Loucy (cell line): ENCODE measurements around the gene SLC31A2.

Experiments used
- EZH2phosphoT487 ChIP-seq: fragments of 200-600 bp; IDR thresholded peaks from 2 replicates; pipeline ENCODE4 v1.6.1; 2018; ENCODE audit warnings: antibody characterized with exemption, mild to moderate bottlenecking, moderate library complexity, borderline replicate concordance
- TF ChIP-seq, protein P1 (sequence below): fragments of 200-600 bp; sonication (generic); conservative IDR thresholded peaks from 2 replicates; pipeline ENCODE4 v1.5.1; 2014; ENCODE audit warnings: mild to moderate bottlenecking, antibody characterized with exemption, low read length

DNA sequence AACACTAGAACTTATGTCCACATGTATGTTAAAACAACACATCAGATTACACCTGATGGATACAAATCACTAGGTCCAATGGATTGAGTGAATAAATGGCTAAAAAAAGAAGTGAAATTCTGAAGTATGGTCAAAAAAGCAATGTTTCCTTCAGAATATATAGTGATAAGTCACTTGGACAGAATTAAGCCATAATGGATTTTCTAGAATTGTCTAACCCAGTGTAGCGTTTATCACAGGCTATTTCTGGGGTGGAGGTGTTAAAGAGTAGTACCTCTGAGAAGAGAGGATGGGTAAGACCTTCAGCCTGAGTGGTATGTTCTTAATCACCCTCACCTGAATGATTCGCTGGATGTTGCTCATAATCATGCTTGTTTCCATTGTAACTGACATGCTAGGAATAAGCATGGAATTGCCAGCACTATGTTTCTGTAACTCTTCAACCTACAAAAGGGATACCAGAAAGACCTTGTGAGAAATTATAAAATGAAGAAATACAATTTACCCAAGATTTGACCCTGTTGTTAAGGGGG is 33.2 kb downstream of the SLC31A2 start:
- TF ChIP-seq, protein P1, sequence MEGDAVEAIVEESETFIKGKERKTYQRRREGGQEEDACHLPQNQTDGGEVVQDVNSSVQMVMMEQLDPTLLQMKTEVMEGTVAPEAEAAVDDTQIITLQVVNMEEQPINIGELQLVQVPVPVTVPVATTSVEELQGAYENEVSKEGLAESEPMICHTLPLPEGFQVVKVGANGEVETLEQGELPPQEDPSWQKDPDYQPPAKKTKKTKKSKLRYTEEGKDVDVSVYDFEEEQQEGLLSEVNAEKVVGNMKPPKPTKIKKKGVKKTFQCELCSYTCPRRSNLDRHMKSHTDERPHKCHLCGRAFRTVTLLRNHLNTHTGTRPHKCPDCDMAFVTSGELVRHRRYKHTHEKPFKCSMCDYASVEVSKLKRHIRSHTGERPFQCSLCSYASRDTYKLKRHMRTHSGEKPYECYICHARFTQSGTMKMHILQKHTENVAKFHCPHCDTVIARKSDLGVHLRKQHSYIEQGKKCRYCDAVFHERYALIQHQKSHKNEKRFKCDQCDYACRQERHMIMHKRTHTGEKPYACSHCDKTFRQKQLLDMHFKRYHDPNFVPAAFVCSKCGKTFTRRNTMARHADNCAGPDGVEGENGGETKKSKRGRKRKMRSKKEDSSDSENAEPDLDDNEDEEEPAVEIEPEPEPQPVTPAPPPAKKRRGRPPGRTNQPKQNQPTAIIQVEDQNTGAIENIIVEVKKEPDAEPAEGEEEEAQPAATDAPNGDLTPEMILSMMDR = no peak
- no peak for TF ChIP-seq EZH2phosphoT487
